Esophagus squamous epithelium (tissue), 5 donors: ENCODE results near the gene RAPH1. TPM values are rescaled to one million over a fixed set of nuclear protein-coding genes. Genes with fewer than 3 reads are reported as not detected.

Experiments
- DNase-seq: peaks from one replicate; lab custom pipeline; 2025; lab: John Stamatoyannopoulos, UW
- H3K27ac ChIP-seq, 4 donors: fragments of 200-600 bp; sonication (generic); one replicate each; pipeline ENCODE4 v1.5.1; 2016 to 2019; ENCODE audit warnings: mild to moderate bottlenecking in 1 of 4
- H3K27me3 ChIP-seq, 4 donors: fragments of 200-600 bp; sonication (generic); 1 replicate in 3 of 4; 2 replicates in 1 of 4; pipeline versions ENCODE4 v1.5.1 to v1.6.0; 2017 to 2021; ENCODE audit warnings: antibody characterized with exemption in 1 of 4
- H3K36me3 ChIP-seq, 3 donors: fragments of 200-600 bp; sonication (generic); one replicate each; pipeline ENCODE4 v1.5.1; 2016 to 2019
- H3K4me1 ChIP-seq, 3 donors: fragments of 200-600 bp; sonication (generic); one replicate each; pipeline ENCODE4 v1.5.1; 2017 to 2019
- H3K4me3 ChIP-seq, 4 donors: fragments of 200-600 bp; sonication (generic); 1 replicate in 3 of 4; 2 replicates in 1 of 4; pipeline ENCODE4 v1.5.1; 2016 to 2019; ENCODE audit warnings: mild to moderate bottlenecking in 2 of 4, moderate library complexity in 1 of 4
- H3K9me3 ChIP-seq, 3 donors: fragments of 200-600 bp; sonication (generic); one replicate each; pipeline ENCODE4 v1.5.1; 2016 to 2019
- POLR2A ChIP-seq, 4 donors: fragments of 450-650 bp; IDR thresholded peaks; one replicate each; pipeline ENCODE4 v1.6.1; 2017; ENCODE audit warnings: antibody characterized with exemption in 4 of 4, mild to moderate bottlenecking in 4 of 4, moderate library complexity in 3 of 4
- WGBS, 2 donors: methylation state at CpG; one replicate each; pipeline ENCODE4 v1.1.5; 2018; 5-methylcytosine and 5-hydroxymethylcytosine counted together
- intact Hi-C: fragments of 100-400 bp; cut with DNase I; formaldehyde crosslinking; loops from one replicate; pipeline ENCODE4 v1.15.0; 2022
- total RNA-seq, 4 donors: library from RNA; depleted of rRNA; stranded (reverse); fragments of >200 nt; gene quantifications; one replicate each; pipeline ENCODE4 v1.1.0, GENCODE V29; 2016
- TF ChIP-seq, protein P1 (sequence below), 6 experiments: fragments of 450-650 bp in 4 of 6; fragments of 200-600 bp in 2 of 6; sonication (generic) in 2 of 6; IDR thresholded peaks; one replicate each; pipeline ENCODE4 v1.5.1; 2016 to 2019; ENCODE audit warnings: antibody characterized with exemption in 6 of 6, mild to moderate bottlenecking in 4 of 6, moderate library complexity in 4 of 6
- donor health status: DM: yes; HTN: yes; CAD: no.

RAPH1 gene
- total RNA-seq, 4 donors from 2014 or later: 10.6 to 105 (median 26.0) TPM

- no peak overlapping the region for H3K27ac ChIP-seq
- H3K4me3 ChIP-seq: no peak overlapping the region
- no peaks in the 10 kb centered on the region for H3K27me3 ChIP-seq
- H3K4me1 ChIP-seq: no peaks in the 10 kb centered on the region
- H3K9me3 ChIP-seq: no peaks in the 10 kb centered on the region
- intact Hi-C loops: no loop called here
- H3K36me3 ChIP-seq: peaks cover 0 to 14% (median 0%) of the 10 kb centered on the region in 3 donors
- 76 to 78% methylated on average over 2 of the region's 2 CpGs for WGBS, 2 donors
- no peak for DNase-seq
- no peak for TF ChIP-seq POLR2A (IDR thresholded peaks at IDR 0.05)
- TF ChIP-seq, protein P1, sequence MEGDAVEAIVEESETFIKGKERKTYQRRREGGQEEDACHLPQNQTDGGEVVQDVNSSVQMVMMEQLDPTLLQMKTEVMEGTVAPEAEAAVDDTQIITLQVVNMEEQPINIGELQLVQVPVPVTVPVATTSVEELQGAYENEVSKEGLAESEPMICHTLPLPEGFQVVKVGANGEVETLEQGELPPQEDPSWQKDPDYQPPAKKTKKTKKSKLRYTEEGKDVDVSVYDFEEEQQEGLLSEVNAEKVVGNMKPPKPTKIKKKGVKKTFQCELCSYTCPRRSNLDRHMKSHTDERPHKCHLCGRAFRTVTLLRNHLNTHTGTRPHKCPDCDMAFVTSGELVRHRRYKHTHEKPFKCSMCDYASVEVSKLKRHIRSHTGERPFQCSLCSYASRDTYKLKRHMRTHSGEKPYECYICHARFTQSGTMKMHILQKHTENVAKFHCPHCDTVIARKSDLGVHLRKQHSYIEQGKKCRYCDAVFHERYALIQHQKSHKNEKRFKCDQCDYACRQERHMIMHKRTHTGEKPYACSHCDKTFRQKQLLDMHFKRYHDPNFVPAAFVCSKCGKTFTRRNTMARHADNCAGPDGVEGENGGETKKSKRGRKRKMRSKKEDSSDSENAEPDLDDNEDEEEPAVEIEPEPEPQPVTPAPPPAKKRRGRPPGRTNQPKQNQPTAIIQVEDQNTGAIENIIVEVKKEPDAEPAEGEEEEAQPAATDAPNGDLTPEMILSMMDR (IDR thresholded peaks at IDR 0.05): no peak
Measured at GRCh38 chr2:203427061-203427460, 108.0 kb downstream of the RAPH1 start.

DNA sequence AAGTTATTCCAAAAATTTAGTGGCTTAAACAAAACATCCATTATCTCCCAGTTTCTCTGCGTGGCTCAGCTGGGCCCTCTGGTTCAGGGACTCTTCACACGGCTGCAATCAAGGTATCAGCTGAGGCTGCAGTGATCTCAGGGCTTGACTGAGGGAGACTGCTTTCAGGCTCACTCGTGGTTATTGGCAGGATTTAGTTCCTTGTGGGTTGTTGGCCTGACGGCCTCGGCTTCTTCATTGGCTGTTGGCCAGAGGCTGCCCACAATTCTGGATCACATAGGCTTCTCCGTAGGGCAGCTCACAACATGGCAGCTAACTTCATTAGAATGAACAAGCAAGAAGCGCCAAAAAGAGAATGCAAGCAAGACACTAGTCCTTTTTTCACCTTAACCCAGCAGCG, 116.8 kb downstream of the RAPH1 start:
- Histone ChIP-seq H3K27me3 (no peaks in the 10 kb centered on the region), H3K4me3 (no peak overlapping the region), H3K4me1 (peaks cover 0 to 5% (median 0%) of the 10 kb centered on the region in 3 donors), H3K9me3 (peaks cover 0 to 5% (median 0%) of the 10 kb centered on the region in 3 donors), H3K36me3 (peaks cover 0 to 61% (median 0%) of the 10 kb centered on the region in 3 donors), H3K27ac (no peak overlapping the region)
- WGBS, 2 donors: 93 to 95% methylated on average over 8 of the region's 8 CpGs
- DNase-seq: no peak
- no peak for TF ChIP-seq POLR2A (IDR thresholded peaks at IDR 0.05)
- TF ChIP-seq, protein P1 (IDR thresholded peaks at IDR 0.05): no peak
- intact Hi-C loops: no loop called here

- no peak overlapping the region for H3K4me3 ChIP-seq
- TF ChIP-seq POLR2A (IDR thresholded peaks at IDR 0.05): no peak
- TF ChIP-seq, protein P1 (IDR thresholded peaks at IDR 0.05): no peak
- no peak overlapping the region for H3K27ac ChIP-seq
- intact Hi-C loops: no loop called here
- no peak for DNase-seq
- H3K27me3 ChIP-seq: no peaks in the 10 kb centered on the region
- H3K36me3 ChIP-seq: peaks cover 0 to 41% (median 0%) of the 10 kb centered on the region in 3 donors
- peaks cover 0 to 20% (median 0%) of the 10 kb centered on the region in 3 donors for H3K4me1 ChIP-seq
- peaks cover 0 to 5% (median 0%) of the 10 kb centered on the region in 3 donors for H3K9me3 ChIP-seq
Measured at GRCh38 chr2:203413796-203414195, 121.3 kb downstream of the RAPH1 start.

- H3K27me3 ChIP-seq: no peaks in the 10 kb centered on the region
- no peak for DNase-seq
- whole genome bisulfite sequencing, 2 donors: 29 to 34% methylated on average over 7 of the region's 7 CpGs
- no peaks in the 10 kb centered on the region for H3K9me3 ChIP-seq
- H3K4me1 ChIP-seq: peaks cover 0 to 20% (median 0%) of the 10 kb centered on the region in 3 donors
- H3K4me3 ChIP-seq: no peak overlapping the region
- H3K36me3 ChIP-seq: peaks cover 0 to 39% (median 0%) of the 10 kb centered on the region in 3 donors
- intact Hi-C loops: no loop called here
- TF ChIP-seq, protein P1 (IDR thresholded peaks at IDR 0.05): no peak
- TF ChIP-seq POLR2A (IDR thresholded peaks at IDR 0.05): no peak
- H3K27ac ChIP-seq: no peak overlapping the region
Measured at GRCh38 chr2:203412546-203413331, 122.4 kb downstream of the RAPH1 start.

DNA sequence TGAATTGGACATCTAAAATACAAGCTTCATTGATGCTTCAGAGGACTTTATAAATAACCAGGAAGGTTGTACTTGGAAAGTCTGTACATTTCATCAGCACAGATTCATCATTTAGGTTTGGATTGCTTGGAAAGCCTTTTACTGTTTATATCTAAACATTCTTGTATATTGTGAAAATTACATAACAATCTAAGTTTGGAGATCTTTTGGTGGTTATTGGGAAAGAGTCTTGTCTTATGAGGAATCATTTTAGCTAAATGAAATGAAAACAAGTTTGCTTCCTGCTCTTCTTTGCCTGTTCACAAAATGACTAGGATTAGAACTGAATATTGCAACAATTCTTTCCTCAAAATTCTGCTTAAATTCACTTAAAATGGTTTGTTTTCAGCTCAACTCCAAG, 127.6 kb downstream of the RAPH1 start:
- H3K36me3 ChIP-seq: peaks cover 0 to 58% (median 0%) of the 10 kb centered on the region in 3 donors
- no peak overlapping the region for H3K4me3 ChIP-seq
- peaks cover 0 to 10% (median 0%) of the 10 kb centered on the region in 3 donors for H3K4me1 ChIP-seq
- TF ChIP-seq POLR2A (IDR thresholded peaks at IDR 0.05): no peak
- TF ChIP-seq, protein P1 (IDR thresholded peaks at IDR 0.05): no peak
- H3K9me3 ChIP-seq: no peaks in the 10 kb centered on the region
- DNase-seq: no peak
- H3K27ac ChIP-seq: no peak overlapping the region
- no peaks in the 10 kb centered on the region for H3K27me3 ChIP-seq
- intact Hi-C loops: no loop called here
